ENCODE results near the gene ZFP62. TPM values are rescaled to one million over a fixed set of nuclear protein-coding genes. Genes with fewer than 3 reads are reported as not detected.

The ZFP62 gene
- polyA plus RNA-seq, 3 donors = 67.6 to 70.6 (median 69.2) TPM

DNA sequence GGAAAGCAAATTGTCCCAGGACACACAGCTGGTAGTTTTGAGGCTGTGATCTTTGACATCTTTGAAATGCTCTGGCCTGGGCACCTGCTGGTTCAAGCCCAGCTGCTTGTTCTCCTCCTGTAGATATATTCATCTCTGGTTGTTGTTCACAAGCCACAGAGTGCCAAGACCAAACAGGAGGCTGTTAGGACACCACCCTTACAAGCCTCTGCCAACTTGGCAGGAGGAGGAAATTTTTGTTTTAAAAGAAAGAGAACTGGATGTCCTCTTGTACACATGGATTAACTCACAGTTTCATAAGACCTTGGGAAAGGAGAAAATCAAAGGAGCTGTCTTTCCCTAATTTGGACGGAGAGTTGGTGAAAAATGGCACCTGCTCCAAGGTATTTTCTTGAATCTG is 8.5 kb upstream of the ZFP62 start:
- DNase-seq (ENCODE audit: low read depth in 3 of 3, low spot score in 2 of 3) = no peak

DNA sequence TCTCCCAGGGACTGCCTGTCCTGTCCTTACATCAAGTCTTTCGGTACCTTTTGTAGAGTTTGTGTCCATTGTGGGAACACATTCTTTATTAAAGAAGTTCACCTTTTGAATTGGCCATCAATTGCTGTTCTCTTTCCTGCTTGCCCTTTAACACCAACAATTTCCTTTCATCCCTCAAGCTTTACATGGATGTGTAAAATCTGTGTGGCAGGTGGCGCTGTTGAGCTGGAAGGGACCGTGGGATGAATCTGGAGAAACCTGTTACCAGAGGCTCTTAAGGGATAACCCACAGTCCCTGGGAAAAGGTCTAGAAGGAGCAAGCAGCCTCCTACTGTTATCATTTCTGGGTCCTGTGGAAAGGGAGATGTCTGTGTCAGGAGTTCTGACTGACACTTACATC is 7.9 kb upstream of the ZFP62 start:
- peak; percentile 60 to 81 (median 73) for DNase-seq (ENCODE audit: low read depth in 3 of 3, low spot score in 2 of 3)

DNA sequence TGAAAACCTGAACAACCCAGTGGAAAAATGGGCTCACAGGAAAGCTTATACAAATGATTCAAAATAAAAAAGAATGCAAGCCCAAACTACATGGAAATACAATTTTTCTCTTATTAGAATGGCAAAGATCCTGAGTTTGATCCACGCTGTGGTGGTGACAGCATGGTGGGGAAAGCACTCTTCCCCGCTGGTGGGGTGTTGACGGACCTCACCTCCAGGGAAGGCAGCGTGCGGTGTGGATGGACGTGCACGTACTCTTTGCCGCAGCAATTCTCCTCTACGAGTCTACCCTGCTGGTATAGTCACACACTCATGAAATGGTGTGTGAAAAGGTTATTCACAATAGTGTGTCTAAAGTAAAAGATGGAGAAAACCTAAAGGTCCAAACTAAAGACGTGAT is 5.9 kb upstream of the ZFP62 start:
- no peak for DNase-seq (ENCODE audit: low read depth in 3 of 3, low spot score in 2 of 3)

DNA sequence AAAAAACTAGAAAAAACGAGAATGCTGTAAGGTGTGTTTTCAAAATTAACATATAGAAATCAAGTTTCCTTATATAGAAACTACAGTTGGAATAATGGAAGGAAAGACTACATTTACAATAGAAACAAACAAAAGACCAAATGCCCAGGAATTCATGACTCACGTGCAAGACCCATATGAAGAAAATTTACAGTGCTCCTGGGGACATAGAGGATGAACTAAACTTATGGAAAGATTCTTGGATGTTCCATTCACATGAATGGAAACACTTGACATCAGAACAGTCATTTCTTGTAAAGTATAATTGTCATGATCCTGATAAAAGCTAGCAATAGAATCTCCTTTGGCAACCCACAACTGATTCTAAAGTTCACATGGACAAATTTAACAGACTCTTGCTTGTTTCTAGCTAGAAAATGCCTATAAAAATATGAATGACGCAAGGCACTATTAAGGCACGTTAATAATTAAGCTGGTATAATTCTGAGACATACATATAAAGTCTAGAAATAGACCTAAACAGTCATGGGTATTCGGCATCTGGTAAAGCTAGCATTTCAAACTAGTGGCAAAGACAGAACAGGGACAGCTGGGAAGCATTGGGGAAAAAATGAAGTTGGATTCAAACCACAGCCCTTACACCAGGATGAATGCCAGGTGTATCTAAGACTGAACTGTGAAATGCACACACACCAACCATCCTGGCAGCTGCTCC is 5.1 kb upstream of the ZFP62 start:
- no peak for DNase-seq (ENCODE audit: low read depth in 3 of 3, low spot score in 2 of 3)

DNA sequence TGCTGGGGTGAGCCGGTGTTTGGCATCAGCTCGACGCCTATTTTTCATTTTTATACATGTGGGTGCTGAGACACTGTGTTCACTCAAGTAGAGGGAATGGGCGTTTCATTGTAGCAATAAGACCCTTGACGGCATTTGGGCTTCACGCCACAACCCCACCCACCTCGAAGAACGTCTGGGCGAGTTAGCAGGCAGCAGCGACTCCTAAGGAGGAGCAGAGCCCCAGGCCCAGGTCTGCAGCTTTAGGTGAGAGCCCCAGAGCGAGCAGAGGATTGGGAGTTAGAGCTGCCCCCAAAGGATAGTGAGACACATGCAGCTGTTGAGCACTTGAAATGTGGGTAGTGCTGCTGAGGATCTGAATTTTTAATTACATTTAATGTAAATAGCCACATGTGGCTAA is 1.6 kb upstream of the ZFP62 start:
- no peak for DNase-seq (ENCODE audit: low read depth in 3 of 3, low spot score in 2 of 3)

DNA sequence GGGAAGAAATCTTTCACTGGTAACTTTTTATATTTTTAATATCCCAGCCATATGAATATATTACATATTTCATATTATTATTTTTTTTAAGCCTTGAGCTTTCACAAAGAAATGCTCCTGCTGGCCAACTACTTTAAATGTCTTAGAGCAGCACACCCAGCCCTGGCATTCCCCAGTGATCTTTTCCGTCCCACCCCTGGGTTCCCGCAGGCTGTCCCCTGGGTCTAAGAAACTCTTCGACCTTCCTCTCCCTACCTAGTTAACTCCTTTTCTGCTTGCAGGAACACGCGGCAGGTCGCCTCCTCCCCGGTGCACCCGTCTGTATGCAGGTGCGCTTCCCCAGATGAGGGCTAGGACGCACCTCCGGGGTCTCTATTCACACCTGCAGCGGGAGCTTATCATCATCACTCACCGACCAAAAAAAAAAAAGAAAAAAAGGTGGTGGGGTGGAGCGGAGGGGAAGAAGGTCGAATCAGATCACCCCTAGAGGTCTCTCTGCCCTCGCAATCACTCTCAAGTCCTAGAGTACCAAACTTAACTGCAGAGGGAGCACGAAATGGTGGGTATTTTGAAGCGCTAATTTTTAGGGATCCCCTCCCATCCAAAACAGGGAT is 696 bp downstream of the ZFP62 start:
- DNase-seq (ENCODE audit: low read depth in 3 of 3, low spot score in 2 of 3) = peak in 1 of 3 donors; percentile 18

DNA sequence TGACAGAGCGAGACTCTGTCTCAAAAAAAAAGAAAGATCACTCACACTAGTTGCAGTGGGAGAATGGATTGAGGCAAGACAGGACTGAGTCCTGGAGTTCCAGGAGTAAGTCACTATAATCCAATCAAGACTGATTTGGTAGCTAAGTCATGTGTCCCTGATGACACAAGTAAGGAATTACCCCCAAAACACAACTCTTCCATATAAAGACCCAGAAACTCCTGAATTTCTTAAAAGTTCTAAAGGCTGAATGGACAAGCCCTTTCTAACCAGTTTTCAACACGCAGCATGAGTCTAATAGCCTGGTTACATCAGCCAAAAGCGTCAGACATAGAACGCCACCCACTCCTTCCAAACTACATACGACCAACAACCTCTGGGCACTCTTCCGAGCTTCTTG is 2.5 kb downstream of the ZFP62 start:
- no peak for DNase-seq (ENCODE audit: low read depth in 3 of 3, low spot score in 2 of 3)

DNA sequence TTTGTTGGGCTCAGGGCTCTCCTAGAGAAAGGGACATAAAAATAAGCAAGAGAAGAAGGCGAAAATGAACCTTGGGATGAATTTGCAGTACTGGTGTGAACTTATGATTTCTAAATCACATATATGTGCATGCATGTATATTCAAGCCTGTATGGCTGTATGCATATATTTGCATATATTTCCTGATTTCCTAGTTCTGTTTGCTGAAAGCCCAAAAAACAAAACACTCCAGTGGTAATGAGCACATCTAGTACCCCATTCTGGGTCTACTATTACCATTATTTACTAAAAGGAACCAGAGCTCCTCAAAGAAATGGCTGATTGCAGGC is 7.3 kb downstream of the ZFP62 start:
- DNase-seq (ENCODE audit: low read depth in 3 of 3, low spot score in 2 of 3) = no peak

DNA sequence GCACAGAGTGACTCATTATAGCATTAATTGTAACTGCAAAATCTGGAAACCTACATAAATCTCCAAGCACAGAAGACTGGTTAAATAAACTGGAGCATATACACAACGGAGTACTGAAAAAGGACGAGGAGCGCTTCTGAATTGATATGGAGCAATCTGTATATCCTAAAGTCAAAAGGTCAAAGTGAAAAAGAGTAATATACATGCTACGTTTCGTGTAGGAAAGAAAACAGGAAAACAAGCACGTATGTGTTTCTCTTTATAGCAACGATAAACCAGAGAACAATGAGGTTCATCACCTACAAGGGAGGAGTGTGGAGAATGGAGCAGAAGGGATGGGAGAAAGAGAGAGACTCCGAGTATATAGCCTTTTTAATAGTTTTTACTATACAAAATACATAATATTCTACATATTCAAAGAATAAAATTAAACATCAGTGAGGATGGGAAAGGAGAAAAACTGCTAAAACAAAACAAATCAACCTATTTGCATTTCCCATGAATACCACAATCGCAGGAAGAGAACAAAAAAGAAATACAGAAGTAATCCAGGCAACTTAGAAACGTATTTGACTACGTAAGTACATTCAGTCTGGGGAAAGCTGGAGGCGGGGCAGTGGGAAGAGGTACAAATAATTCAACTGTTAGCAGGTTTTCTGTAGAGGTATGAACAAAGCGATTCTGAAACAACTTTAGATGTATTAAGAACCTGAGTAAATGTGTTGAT is 7.8 kb downstream of the ZFP62 start:
- DNase-seq (ENCODE audit: low read depth in 3 of 3, low spot score in 2 of 3) = no peak

DNA sequence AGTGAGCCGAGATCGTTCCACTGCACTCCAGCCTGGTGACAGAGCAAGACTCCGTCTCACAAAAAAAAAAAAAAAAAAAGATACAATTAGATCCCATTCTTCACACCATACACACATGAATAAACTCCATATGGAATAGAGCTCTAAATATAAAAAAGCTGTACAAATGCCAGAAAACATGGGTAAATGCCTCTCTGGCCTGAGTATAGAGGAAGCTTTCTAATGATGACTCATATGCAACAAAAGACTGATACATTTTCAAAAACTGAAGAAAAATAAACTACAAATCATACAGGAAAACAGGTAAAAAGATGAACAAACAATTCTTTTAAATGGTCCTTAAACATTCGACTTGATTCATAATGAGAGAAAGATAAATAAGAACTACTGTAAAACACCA is 8.6 kb downstream of the ZFP62 start:
- no peak for DNase-seq (ENCODE audit: low read depth in 3 of 3, low spot score in 2 of 3)

DNA sequence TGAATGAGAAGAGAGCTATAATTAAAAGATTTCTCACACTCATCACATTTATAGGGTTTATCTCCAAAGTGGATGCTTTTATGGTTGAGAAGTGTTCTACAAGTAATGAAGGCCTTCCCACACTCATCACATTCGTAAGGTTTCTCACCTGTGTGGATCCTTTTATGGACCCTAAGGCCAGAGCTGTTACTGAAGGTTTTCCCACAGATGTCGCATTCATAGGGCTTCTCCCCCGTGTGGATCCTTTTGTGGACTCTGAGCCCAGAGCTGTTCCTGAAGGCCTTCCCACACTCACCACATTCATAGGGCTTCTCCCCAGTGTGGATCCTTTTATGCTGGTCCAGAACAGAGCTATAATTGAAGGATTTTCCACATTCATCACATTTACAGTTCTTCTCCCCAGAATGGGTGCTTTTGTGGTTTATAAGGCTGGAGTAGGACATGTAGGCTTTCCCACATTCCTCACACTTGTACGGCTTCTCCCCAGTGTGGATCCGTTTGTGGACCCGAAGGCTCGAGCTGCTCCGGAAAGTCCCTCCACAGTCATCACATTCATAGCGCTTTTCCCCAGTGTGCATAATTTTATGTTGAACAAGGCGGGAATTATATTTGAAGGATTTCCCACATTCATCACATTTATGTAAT is 10.5 kb downstream of the ZFP62 start:
- DNase-seq (ENCODE audit: low read depth in 3 of 3, low spot score in 2 of 3) = no peak

DNA sequence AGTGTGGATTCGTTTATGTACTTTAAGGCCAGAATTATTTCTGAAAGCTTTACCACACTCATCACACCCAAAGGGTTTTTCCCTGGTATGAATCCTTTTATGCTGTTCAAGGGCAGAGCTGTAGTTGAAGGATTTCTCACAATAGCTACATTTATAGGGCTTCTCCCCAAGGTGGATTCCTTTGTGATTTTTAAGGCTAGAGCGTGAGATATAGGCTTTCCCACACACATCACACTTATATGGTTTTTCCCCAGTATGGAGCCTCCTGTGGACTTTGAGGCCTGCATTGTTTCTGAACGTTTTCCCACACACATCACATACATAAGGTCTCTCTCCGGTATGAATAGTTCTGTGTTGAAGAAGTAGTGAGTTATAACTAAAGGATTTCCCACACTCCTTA is 11.2 kb downstream of the ZFP62 start:
- DNase-seq (ENCODE audit: low read depth in 3 of 3, low spot score in 2 of 3) = no peak

DNA sequence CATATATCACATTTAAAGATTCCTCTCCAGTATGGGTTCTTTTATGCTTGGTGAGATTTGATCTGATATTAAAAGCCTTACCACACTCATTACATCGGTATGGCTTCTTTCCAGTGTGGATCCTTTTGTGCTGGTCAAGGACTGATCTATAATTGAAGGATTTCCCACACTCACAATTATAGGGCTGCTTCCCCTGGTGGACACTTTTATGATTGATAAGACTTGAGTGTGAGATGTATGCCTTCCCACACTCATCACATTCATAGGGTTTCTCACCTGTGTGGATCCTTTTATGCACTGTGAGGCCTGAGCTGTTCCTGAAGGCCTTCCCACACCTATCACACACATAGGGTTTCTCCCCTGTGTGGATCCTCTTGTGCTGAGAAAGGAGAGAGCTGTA is 12.2 kb downstream of the ZFP62 start:
- DNase-seq (ENCODE audit: low read depth in 3 of 3, low spot score in 2 of 3) = no peak

DNA sequence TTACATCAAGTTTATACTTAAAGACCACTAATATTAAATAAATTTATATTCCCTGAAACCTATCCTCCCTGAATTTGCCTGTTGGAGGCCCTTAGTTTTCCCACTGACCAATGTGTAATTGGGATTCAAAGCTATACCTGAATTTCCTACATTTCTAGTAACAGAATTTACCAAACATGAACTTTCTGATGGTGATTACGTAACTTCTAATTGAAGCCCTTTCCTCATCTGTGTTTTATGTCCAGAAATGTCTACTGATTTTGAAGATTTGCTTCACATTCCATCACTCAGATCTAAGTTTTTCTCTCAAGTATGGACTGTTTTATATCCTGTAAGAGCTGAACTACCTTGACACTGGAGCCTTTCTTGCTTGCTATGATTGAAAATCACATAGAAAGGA is 12.8 kb downstream of the ZFP62 start:
- DNase-seq (ENCODE audit: low read depth in 3 of 3, low spot score in 2 of 3) = no peak

DNA sequence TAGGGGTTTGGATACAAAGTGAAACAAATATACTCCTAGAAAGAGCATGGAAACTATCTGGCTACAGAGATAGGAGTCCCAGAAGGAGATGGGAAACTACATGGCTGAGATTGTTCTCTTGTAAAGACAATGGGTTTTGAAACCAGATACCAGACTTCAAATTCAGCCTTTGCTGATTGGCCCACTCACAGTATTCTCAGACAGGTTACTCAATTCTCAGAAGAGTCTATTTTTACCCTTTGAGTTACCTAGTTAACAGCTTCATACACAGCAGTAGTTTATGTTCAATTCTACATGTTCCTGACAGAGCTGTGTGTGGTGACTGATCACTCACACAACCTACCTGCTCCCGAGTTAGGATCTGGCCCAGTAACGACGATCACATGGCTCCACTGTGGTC is 14.1 kb downstream of the ZFP62 start:
- DNase-seq (ENCODE audit: low read depth in 3 of 3, low spot score in 2 of 3) = no peak

DNA sequence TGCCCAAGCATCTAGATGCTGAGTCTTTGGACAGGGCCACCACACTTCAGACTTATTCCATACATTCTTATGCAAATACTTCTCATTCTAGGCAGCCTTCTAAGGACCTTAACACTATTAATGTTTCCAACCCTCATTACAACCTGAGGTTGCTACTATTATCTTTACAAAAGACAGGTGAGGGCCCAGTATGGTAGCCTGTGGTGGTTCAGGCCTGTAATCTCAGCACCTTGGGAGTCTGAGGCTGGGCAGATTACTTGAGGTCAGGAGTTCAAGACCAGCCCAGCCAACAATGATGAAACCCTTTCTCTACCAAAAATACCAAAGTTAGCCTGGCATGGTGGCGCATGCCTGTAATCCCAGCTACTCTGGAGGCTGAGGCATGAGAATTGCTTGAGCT is 16.2 kb downstream of the ZFP62 start:
- DNase-seq (ENCODE audit: low read depth in 3 of 3, low spot score in 2 of 3) = no peak

DNA sequence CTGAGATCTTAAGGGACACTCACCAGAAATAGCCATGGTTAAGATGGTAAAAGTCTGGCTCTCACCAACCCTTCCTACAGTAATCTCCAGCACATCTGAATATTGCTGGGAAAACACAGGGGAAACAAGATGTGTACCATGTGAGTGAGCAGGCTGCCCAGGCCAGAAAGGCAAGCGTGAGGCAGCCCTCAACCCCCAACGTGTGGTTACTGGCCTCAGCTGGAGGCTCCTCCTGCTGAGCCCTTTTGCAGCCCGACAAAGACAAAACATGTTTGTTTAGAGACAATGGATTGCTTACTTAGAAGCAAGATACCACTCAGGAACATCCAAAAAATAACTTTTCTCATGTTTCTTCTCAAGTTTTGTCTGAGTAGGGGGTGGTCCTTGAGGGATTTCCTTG is 16.6 kb downstream of the ZFP62 start:
- DNase-seq (ENCODE audit: low read depth in 3 of 3, low spot score in 2 of 3) = no peak

DNA sequence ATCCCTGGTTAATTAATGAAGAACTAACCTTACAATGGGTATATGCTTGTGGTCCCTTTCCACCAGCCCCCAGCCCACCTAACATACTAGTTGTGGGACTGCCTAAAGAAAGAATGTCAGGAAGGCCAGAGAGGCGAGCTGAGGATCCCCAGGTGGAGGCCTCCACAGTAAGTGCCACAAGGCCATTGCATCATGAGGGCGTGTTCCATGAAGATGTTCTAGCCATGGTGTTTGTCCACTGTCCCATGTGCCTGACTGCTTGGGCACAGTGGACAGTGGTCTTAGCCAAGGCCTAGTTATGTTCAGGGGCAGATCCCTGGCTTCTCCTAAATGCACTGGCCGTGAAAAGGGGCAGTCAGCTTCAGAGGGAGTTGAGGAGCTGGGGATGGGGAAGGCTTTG is 21.1 kb downstream of the ZFP62 start:
- no peak for DNase-seq (ENCODE audit: low read depth in 3 of 3, low spot score in 2 of 3)

DNA sequence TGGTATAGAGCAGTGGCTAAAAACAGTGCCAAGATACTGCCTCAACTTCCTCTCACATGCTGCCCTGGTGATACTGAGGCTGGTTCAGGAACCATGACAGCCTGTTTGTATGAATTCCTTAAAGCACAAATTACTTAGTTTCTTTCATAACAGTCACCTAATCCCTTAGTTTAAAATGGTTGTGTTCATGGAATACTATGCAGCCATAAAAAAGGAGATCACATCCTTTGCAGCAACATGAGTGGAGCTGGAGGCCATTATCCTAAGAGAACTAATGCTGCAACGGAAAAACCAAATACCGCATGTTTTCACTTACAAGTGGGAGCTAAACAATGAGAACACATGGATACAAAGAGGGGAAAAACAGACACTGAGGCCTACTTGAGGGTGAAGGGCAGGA is 21.8 kb downstream of the ZFP62 start:
- no peak for DNase-seq (ENCODE audit: low read depth in 3 of 3, low spot score in 2 of 3)

DNA sequence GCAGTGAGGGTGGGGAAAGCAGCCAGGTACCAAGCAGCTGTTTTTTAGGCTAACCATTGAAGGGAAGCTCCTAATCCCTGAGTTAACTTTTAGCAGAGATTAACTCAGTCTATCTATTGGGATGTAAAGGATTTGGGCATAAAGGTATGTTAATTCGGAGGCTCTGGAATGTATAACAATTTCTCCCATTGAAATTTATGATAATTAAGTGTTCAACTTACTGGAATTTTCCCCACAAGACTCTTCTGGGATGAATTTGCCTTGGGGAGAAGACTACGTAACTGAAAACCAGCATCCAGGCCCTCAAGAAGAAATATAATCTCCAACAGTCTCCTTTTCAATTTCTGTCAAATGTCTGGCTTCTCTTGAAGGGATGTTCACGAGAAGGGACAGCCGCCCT is 23.6 kb downstream of the ZFP62 start:
- DNase-seq (ENCODE audit: low read depth in 3 of 3, low spot score in 2 of 3) = no peak

DNA sequence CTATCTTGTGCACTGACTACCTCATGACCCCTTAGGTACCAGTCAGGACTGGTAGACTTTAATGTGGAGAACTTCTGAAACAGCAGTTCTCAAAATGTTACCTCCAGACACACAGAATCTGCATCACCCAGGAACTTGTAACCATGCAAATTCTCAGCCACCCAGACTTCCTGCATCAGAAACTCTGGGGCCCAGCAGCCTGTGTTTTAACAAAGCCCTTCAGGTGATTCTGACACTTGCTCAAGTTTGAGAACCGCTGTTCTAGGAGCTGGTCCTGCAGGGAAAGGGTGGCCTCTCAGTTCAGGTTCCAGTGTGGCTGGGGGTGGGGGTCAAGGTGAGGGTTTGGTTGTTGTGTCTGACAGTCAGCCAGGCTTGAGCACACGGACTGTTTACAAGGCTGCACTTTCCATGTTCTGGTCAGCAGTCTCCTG is 28.4 kb downstream of the ZFP62 start:
- no peak for DNase-seq (ENCODE audit: low read depth in 3 of 3, low spot score in 2 of 3)

Measured in right renal cortex interstitium (tissue), 3 donors.